ENCODE results near the gene CCDC185.

The CCDC185 gene

DNA sequence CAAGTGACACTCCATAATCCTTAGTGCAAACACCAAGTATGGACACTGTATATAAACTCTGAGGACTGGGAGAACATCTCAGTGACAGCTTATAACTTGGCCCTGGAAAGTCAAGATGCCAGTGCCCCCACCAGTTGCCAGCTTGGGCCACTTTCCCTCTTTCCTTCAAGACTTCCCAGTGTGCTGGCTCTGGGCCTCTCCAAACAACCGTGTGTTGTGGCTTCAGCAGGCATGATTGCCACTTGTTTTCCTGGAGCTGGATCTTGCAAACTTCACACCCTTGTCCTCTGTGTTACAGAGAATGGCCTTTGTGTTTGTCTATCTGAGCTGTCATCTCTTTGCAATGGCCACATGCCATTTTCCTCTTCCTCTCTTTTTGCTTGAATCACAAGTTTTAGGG, 37.0 kb downstream of the CCDC185 start:
- DNase-seq (ENCODE audit: low read depth in 2 of 2) = no peak

DNA sequence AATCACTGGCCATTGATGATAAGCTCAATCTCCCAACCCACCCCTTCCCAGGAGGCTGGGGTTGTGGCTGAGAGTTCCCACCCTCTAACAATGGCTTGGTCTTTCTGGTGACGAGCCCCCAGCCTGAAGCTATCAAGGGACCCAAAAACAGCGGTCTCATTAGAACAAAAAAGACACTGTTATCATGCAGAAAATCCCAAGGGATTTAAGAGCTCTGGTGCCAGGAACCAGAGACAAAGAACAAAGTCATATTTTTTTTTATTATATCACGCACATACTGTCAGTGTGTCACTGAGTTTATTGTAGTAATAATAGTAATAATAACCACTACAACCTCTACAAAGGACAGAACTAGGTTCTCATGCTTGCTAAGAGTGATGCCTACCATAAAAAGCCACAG, 43.9 kb downstream of the CCDC185 start:
- no peak for DNase-seq (ENCODE audit: low read depth in 2 of 2)

DNA sequence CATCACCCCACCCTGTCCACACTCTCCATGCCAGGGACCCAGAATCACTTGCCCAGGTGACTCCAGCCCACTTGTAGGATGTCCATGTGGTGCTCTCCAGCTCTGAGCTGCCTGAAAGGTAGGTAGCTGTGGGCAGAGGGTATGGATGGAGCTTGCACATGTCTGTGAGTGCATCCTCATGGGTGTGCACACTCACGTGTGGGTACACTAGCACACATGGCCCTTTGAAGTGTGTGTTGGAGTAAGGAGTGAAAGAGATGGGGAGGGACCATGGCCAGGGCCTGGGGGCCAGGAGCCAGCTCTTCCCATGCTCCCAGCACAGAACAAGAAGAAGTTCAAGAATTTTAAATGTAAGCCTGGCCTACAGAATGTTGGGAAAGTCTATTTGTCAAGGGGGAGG, 50.2 kb downstream of the CCDC185 start:
- DNase-seq (ENCODE audit: low read depth in 2 of 2) = no peak

DNA sequence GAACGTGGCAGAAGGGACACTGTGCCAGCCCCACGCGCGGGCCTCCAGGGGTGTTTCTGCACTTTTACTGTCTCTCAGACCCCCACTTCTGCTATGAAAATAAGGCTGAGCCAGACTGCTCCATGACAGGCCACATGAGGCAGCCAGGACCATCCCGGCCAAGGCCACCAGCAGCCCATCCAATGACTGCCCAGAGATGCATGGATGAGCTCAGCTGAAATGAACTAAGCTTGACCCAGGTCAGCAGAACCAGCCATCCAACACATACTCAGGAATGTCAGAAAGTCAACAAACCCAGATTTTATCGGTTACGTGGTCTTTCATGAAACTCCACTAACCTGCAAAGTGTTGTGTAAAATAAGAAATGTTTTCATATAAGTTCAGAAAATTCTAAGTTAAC, 51.2 kb downstream of the CCDC185 start:
- DNase-seq (ENCODE audit: low read depth in 2 of 2) = no peak
